Cardiac muscle cell (in vitro differentiated cells and primary cell): ENCODE data around the gene UXT. TPM values are rescaled to one million over a fixed set of nuclear protein-coding genes. Genes with fewer than 3 reads are reported as not detected.

Source experiments
- DNase-seq, 2 donors: peaks; one replicate each; pipeline versions ENCODE4 v3.0.0 to v3.0.0-alpha.2; 2010 to 2017; ENCODE audit warnings: low read depth in 1 of 2, low spot score in 1 of 2
- H3K27ac ChIP-seq: fragments of 200-600 bp; sonication (generic); 2 replicates; pipeline ENCODE4 v1.5.1; 2016
- H3K27me3 ChIP-seq: fragments of 200-600 bp; sonication (generic); 2 replicates; pipeline ENCODE4 v1.6.0; 2016; ENCODE audit warnings: control low read depth
- H3K36me3 ChIP-seq: fragments of 200-600 bp; sonication (generic); 2 replicates; pipeline ENCODE4 v1.5.1; 2016; ENCODE audit warnings: control low read depth
- H3K4me1 ChIP-seq: fragments of 200-600 bp; sonication (generic); 2 replicates; pipeline ENCODE4 v1.8.1; 2017; ENCODE audit warnings: low read depth, mild to moderate bottlenecking, mixed run types
- H3K4me3 ChIP-seq: fragments of 200-600 bp; sonication (generic); 2 replicates; pipeline ENCODE4 v1.5.1; 2016; ENCODE audit warnings: mild to moderate bottlenecking
- H3K9me3 ChIP-seq: fragments of 200-600 bp; sonication (generic); 2 replicates; pipeline ENCODE4 v1.5.1; 2017; ENCODE audit warnings: low read depth, mild to moderate bottlenecking, control low read depth
- polyA plus RNA-seq: library from polyadenylated mRNA; unstranded; fragments of >200 nt; fragmentation: Nextera tagmentation; extraction: Ambion mirVana; gene quantifications from 2 replicates; pipeline ENCODE4 v1.2.1, GENCODE V29; 2016
- total RNA-seq: library from RNA; depleted of rRNA; stranded (reverse); fragments of >200 nt; gene quantifications from 2 replicates; pipeline ENCODE4 v1.2.3, GENCODE V29; 2016
- TF ChIP-seq, protein P1 (sequence below): IDR thresholded peaks from 2 replicates; pipeline ENCODE4 v1.5.1; 2012; ENCODE audit warnings: low read depth, mild to moderate bottlenecking, low read length

Gene UXT
- total and polyA plus RNA-seq, 2 experiments from 2014 or later = 84.0 to 151 TPM

DNA sequence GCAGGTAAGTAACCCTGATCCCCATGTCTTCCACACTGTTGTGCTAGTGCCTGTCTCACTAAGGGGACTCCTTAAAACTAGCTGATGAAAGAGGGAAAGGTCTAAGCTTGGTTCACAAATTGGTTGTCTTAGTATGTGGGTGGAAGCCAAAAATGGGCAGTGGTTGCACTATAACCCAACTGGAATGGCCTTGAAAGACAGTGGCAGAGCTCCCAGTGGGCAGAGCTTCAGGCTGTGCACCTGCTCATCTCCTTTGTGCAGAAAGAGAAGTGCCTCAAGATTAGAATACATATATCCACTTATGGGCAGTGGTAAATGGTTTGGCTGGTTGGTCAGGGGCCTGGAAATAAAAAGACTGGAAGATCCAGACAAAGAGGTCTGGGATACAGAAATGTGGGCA lies 46.6 kb downstream of the UXT start:
- H3K27ac ChIP-seq = no peak overlapping the region
- TF ChIP-seq, protein P1, sequence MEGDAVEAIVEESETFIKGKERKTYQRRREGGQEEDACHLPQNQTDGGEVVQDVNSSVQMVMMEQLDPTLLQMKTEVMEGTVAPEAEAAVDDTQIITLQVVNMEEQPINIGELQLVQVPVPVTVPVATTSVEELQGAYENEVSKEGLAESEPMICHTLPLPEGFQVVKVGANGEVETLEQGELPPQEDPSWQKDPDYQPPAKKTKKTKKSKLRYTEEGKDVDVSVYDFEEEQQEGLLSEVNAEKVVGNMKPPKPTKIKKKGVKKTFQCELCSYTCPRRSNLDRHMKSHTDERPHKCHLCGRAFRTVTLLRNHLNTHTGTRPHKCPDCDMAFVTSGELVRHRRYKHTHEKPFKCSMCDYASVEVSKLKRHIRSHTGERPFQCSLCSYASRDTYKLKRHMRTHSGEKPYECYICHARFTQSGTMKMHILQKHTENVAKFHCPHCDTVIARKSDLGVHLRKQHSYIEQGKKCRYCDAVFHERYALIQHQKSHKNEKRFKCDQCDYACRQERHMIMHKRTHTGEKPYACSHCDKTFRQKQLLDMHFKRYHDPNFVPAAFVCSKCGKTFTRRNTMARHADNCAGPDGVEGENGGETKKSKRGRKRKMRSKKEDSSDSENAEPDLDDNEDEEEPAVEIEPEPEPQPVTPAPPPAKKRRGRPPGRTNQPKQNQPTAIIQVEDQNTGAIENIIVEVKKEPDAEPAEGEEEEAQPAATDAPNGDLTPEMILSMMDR = no peak
- H3K27me3 ChIP-seq = no peaks in the 10 kb centered on the region
- H3K36me3 ChIP-seq = no peaks in the 10 kb centered on the region
- no peaks in the 10 kb centered on the region for H3K4me1 ChIP-seq
- no peaks in the 10 kb centered on the region for H3K9me3 ChIP-seq
- no peak overlapping the region for H3K4me3 ChIP-seq
- DNase-seq = no peak

DNA sequence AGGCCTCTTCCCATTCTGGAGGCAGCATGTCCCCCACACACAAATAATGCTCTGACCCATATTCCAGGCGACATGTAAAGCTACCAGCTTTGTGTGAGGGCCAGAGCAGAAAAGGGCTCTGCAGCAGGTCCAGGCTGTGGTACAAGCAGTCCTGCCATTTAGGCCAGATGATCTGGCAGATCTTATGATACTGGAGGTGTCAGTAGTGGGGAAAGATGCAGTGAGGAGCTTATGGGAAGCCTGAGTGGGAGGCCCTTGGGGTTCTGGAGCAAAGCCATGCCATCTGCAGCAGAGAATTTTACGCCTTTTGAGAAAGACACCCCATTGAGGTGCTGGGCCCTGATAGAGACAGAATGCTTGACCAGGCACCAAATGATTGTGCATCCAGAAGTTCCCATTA lies 47.1 kb downstream of the UXT start:
- TF ChIP-seq, protein P1 = no peak
- Histone ChIP-seq H3K9me3 (no peaks in the 10 kb centered on the region), H3K4me3 (no peak overlapping the region), H3K4me1 (no peaks in the 10 kb centered on the region), H3K27me3 (no peaks in the 10 kb centered on the region), H3K27ac (no peak overlapping the region), H3K36me3 (no peaks in the 10 kb centered on the region)
- DNase-seq = no peak

DNA sequence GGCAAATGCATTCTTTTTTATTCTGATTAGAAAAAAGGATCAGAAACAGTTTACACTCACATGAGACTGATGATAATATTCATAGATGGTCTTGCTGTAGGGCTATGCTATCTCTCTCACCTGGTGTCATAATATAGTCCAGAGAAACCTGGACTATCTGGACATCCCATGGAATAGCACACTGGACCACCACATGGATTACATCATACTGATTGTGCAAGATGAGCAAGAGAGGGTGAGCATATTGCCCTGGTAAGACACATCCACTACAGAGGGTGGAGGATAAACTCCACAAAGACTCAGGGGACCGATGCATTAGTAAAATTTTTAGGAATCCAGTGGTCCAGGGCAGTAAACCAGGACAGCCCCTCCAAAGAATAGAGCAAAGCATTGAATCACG lies 47.5 kb downstream of the UXT start:
- DNase-seq = no peak
- Histone ChIP-seq H3K36me3 (no peaks in the 10 kb centered on the region), H3K9me3 (no peaks in the 10 kb centered on the region), H3K27me3 (no peaks in the 10 kb centered on the region), H3K27ac (no peak overlapping the region), H3K4me3 (no peak overlapping the region), H3K4me1 (no peaks in the 10 kb centered on the region)
- TF ChIP-seq, protein P1 = no peak

DNA sequence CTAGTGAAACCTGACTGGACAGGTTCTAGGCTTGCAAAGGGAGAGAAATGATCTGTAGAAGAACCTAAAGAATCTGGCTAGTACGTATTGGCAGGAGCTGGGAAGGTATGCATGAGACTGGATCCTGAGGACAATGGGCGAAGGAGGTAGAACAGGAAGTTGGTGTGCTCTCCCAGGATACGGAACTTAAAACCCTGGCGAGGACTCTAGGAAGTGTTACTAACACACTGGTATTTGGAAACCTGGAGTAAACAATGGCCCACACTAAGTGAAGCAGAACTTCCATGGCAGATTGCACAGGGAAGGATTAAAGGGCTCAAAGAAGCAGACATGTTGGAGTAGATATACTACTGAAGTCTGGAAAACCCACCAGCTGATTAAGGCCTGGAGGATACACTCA lies 48.5 kb downstream of the UXT start:
- Histone ChIP-seq H3K36me3 (no peaks in the 10 kb centered on the region), H3K27ac (no peak overlapping the region), H3K27me3 (no peaks in the 10 kb centered on the region), H3K9me3 (no peaks in the 10 kb centered on the region), H3K4me3 (no peak overlapping the region), H3K4me1 (no peaks in the 10 kb centered on the region)
- DNase-seq = no peak
- TF ChIP-seq, protein P1 = no peak

DNA sequence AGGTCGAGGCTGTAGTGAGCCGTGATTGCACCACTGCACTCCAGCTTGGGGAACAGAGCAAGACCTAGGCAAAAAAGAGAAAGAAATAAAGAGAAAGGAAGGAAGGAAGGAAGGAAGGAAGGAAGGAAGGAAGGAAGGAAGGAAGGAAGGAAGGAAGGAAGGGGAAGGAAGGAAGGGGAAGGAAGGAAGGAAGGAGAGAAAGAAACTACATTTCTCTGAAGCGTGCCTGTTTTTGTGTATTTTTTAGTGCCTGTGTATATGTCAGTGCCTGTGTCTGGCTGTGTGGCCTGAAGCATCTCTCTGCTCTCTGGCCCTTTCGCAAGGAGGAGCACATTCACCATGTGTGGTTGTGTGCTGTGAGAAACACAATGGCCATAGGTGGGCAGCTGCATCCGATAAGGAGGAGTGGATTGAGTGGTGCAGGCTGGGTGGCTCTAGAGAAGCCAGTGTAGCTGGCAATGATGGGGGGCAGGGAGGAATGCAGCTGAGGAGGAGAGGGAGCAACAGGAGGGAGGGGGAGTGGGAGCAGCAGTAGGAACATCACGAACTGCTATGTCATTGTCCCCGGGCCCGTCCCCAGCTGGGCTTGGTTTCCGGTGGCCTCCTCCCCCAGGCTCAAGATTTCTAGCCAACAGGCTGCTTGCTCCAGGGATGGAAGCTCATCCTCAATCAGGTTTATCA lies 50.7 kb downstream of the UXT start:
- H3K36me3 ChIP-seq = no peaks in the 10 kb centered on the region
- H3K4me1 ChIP-seq = no peaks in the 10 kb centered on the region
- no peaks in the 10 kb centered on the region for H3K9me3 ChIP-seq
- TF ChIP-seq, protein P1 = no peak
- no peak for DNase-seq
- no peak overlapping the region for H3K27ac ChIP-seq
- H3K27me3 ChIP-seq = no peaks in the 10 kb centered on the region
- no peak overlapping the region for H3K4me3 ChIP-seq
